Activated CD4-positive, alpha-beta T cell treated with anti-CD3 and anti-CD28 coated beads for 24 hours (primary cell): ENCODE results near the gene ZNF532.
"Not testable (repeated sequence)": the region's sequence is repeated elsewhere in the genome, so short reads cannot be mapped to it uniquely, and the experiment has no call there.

Experiments used
- DNase-seq, 2 donors: peaks; one replicate each; pipeline ENCODE4 v3.0.0-alpha.2; 2020; ENCODE audit warnings: low read depth in 2 of 2

ZNF532 gene

GRCh38 chr18:58902961-58903360 lies 38.3 kb downstream of the ZNF532 start:
- DNase-seq = no peak

GRCh38 chr18:58903533-58903932 lies 38.9 kb downstream of the ZNF532 start:
- no peak for DNase-seq

GRCh38 chr18:58905777-58906428 lies 41.2 kb downstream of the ZNF532 start:
- no peak for DNase-seq

- DNase-seq = no peak
Measured at GRCh38 chr18:58908006-58908405, 43.3 kb downstream of the ZNF532 start.

- no peak for DNase-seq
Measured at GRCh38 chr18:58909521-58909920, 44.8 kb downstream of the ZNF532 start.

GRCh38 chr18:58911241-58911640 lies 46.6 kb downstream of the ZNF532 start:
- no peak for DNase-seq

GRCh38 chr18:58911766-58912165 lies 47.1 kb downstream of the ZNF532 start:
- no peak for DNase-seq

GRCh38 chr18:58915006-58915799 lies 50.5 kb downstream of the ZNF532 start:
- no peak for DNase-seq

- no peak for DNase-seq
Measured at GRCh38 chr18:58915995-58916394, 51.3 kb downstream of the ZNF532 start.

- DNase-seq = not testable (repeated sequence)
Measured at GRCh38 chr18:58919934-58920333, 55.3 kb downstream of the ZNF532 start.

GRCh38 chr18:58922995-58923394 lies 58.3 kb downstream of the ZNF532 start:
- no peak for DNase-seq

GRCh38 chr18:58924473-58924872 lies 59.8 kb downstream of the ZNF532 start:
- DNase-seq = no peak

- DNase-seq = no peak
Measured at GRCh38 chr18:58927659-58928058, 63.0 kb downstream of the ZNF532 start.

- DNase-seq = no peak
Measured at GRCh38 chr18:58928386-58928785, 63.7 kb downstream of the ZNF532 start.

- no peak for DNase-seq
Measured at GRCh38 chr18:58929206-58929605, 64.5 kb downstream of the ZNF532 start.

GRCh38 chr18:58934356-58934755 lies 69.7 kb downstream of the ZNF532 start:
- no peak for DNase-seq

- no peak for DNase-seq
Measured at GRCh38 chr18:58934933-58935577, 70.4 kb downstream of the ZNF532 start.

- DNase-seq = no peak
Measured at GRCh38 chr18:58937071-58937886, 72.6 kb downstream of the ZNF532 start.

- DNase-seq = no peak
Measured at GRCh38 chr18:58937887-58938267, 73.2 kb downstream of the ZNF532 start.

- no peak for DNase-seq
Measured at GRCh38 chr18:58941426-58942099, 76.9 kb downstream of the ZNF532 start.

GRCh38 chr18:58943896-58944295 lies 79.2 kb downstream of the ZNF532 start:
- DNase-seq = no peak
